Nephron progenitor cell (in vitro differentiated cells): Measurements from ENCODE around the gene CCDC146.
"Not testable (repeated sequence)": the region's sequence is repeated elsewhere in the genome, so short reads cannot be mapped to it uniquely, and the experiment has no call there.

Experiments used
- DNase-seq: peaks from one replicate; pipeline ENCODE4 v3.0.0; 2021
- H3K27ac Mint-ChIP-seq: 2 replicates; pipeline ENCODE4 v1.8.0; 2021; ENCODE audit warnings: mild to moderate bottlenecking, moderate library complexity, mixed read lengths
- H3K27me3 Mint-ChIP-seq: 2 replicates; pipeline ENCODE4 v1.8.0; 2021; ENCODE audit warnings: mild to moderate bottlenecking, low read depth, mixed read lengths; ENCODE audit not compliant: poor library complexity
- H3K36me3 Mint-ChIP-seq: 2 replicates; pipeline ENCODE4 v1.8.0; 2021; ENCODE audit warnings: low read depth, mixed read lengths
- H3K4me1 Mint-ChIP-seq: 2 replicates; pipeline ENCODE4 v1.8.0; 2021; ENCODE audit warnings: mixed read lengths
- H3K4me3 Mint-ChIP-seq: 2 replicates; pipeline ENCODE4 v1.8.0; 2021; ENCODE audit warnings: mild to moderate bottlenecking, moderate library complexity, mixed read lengths
- H3K9me3 Mint-ChIP-seq: 2 replicates; pipeline ENCODE4 v1.8.0; 2021; ENCODE audit warnings: mild to moderate bottlenecking, moderate library complexity, mixed read lengths

CCDC146 gene, protein sequence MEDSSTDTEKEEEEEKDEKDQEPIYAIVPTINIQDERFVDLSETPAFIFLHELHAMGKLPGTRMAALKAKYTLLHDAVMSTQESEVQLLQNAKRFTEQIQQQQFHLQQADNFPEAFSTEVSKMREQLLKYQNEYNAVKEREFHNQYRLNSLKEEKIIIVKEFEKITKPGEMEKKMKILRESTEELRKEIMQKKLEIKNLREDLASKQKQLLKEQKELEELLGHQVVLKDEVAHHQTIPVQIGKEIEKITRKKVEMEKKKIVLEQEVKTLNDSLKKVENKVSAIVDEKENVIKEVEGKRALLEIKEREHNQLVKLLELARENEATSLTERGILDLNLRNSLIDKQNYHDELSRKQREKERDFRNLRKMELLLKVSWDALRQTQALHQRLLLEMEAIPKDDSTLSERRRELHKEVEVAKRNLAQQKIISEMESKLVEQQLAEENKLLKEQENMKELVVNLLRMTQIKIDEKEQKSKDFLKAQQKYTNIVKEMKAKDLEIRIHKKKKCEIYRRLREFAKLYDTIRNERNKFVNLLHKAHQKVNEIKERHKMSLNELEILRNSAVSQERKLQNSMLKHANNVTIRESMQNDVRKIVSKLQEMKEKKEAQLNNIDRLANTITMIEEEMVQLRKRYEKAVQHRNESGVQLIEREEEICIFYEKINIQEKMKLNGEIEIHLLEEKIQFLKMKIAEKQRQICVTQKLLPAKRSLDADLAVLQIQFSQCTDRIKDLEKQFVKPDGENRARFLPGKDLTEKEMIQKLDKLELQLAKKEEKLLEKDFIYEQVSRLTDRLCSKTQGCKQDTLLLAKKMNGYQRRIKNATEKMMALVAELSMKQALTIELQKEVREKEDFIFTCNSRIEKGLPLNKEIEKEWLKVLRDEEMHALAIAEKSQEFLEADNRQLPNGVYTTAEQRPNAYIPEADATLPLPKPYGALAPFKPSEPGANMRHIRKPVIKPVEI

DNA sequence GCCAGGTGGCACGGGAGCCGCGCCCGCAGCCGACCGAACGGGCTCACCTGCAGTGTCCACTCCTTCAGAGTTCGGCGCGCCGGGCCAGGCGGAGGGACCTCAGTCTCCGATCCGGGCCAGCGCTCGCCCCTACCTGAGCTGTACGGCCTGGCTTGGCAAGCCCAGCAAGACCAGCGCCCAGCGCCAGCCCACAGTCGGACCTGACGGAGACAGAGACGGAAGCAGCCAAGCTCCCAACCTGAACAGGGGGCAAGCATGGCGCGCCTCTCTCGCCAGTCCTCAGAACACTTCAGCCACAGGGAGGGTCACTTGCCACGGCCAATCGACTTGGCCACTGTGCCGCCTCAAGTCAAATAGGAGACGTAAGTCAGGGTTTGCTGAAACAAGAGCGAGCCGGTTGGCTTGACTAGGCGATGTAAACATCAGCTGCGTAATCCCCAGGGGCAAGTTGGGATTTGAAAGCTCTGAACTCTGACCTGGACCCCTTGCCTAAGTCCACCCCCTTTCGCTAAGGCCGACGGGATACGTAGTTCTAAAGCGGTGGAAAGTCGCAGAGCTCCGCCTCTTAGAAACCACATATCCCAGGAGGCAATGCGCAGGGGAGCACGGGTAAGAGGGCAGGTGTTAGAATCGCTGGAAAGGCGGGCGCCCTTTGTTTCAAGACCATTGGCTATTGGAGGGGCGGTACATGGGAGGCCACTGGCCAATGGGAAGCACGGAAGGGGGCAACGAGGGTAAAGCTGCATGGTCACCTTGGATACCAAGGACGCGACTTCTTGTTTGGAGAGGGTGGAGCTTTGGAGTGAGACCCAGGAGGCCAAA is at the start of gene CCDC146:
Gene CCDC146, plus strand, starts transcription at position 756 of the 822 bp plus-strand sequence. CDS start 45,054 bp downstream, outside the sequence.
- not testable (repeated sequence) for H3K36me3 Mint-ChIP-seq, H3K27me3 Mint-ChIP-seq, H3K9me3 Mint-ChIP-seq, H3K4me1 Mint-ChIP-seq
- H3K27ac Mint-ChIP-seq, result peak within 1 kb of the TSS; percentile 96
- peak; percentile 93 for DNase-seq
- peak within 1 kb of the TSS; percentile 86 for H3K4me3 Mint-ChIP-seq

DNA sequence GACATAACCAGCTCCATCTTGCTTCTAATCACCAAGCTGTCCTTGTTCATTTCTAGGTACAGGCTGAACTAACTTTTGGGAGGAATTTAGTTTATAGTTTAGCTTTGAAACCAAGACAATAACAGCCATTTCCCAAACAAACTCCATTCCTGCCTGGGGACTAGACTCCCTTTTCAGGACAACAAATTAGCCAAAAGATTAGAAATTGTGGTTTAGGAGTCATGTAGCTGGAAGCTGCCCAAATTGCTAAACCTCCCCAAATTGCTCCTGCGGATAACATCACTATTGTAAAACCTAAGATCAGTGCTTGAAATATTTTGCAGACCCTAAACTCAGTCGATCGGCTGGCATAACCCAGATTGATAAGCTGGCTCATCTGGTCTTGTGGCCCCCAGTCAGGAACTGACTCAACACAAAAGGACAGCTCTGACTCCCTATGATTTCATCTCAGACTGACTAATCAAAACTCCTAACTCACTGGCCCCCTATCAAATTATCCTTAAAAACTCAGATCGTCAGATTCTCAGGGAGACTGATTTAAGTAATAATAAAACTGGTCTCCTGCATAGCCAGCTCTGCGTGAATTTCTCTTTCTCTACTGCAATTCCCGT is 47.5 kb upstream of the CCDC146 start:
- H3K27me3 Mint-ChIP-seq, H3K4me3 Mint-ChIP-seq, DNase-seq, H3K27ac Mint-ChIP-seq, H3K4me1 Mint-ChIP-seq: not testable (repeated sequence)
- Mint-ChIP-seq H3K36me3 (peaks cover 50% of the 10 kb centered on the region), H3K9me3 (peaks cover 19% of the 10 kb centered on the region)

DNA sequence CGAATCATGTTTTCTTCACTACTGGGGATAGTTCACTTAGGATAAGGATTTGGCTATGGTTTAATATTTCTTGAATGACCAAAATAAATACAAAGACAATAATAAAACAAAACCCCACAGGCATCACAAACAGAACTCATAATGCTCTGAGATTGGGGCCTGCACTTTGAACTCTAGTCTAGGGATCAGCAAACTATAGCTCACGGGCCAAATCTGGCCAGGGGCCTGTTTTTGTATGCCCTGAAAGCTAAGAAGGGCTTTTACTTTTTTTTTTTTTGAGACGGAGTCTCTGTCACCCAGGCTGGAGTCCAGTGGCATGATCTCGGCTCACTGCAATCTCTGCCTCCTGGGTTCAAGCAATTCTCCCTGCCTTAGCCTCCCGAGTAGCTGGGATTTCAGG is 45.4 kb upstream of the CCDC146 start:
- not testable (repeated sequence) for H3K27ac Mint-ChIP-seq, H3K27me3 Mint-ChIP-seq, H3K4me3 Mint-ChIP-seq, DNase-seq, H3K9me3 Mint-ChIP-seq, H3K4me1 Mint-ChIP-seq
- peaks cover 33% of the 10 kb centered on the region for H3K36me3 Mint-ChIP-seq

DNA sequence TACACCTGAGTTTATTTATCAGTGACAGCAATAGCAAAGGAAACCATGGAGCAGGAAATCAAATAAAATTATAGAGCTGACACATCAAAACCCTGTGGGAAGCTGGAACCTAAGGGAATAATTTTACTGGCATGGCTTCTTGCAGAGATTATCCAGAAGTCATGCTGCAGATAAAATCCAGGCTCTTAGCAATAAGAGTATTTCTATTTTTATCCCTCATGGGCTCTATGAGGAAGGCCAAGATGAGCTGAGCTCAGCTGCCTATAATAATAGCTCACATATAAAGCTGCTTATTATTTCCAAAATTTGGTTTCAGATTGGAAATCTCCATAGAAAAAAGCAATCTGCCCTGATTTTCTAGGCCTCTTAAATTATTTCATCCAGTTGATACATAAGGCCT is 43.3 kb upstream of the CCDC146 start:
- not testable (repeated sequence) for H3K9me3 Mint-ChIP-seq, H3K4me1 Mint-ChIP-seq, H3K27me3 Mint-ChIP-seq, DNase-seq, H3K4me3 Mint-ChIP-seq, H3K27ac Mint-ChIP-seq
- H3K36me3 Mint-ChIP-seq, result peaks cover 31% of the 10 kb centered on the region

DNA sequence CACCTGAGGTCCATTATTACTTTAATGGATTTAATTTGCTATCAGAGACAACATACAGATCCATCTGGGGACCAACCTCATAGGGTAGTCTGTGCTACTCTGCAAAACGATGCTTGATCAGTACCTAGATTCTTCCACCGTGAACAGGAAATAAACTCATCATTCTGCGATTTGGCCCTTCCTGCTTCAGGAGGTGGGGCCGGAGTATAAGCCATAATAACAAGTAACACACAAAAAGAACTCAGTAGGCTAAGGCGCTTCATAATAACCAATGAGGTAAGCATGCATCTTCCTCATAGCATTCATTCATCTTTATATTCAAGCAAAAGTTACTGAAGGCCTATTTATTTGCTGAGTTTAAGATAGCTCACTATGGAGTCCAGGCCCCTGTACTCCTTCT is 42.8 kb upstream of the CCDC146 start:
- H3K4me1 Mint-ChIP-seq, H3K9me3 Mint-ChIP-seq, H3K27me3 Mint-ChIP-seq: not testable (repeated sequence)

DNA sequence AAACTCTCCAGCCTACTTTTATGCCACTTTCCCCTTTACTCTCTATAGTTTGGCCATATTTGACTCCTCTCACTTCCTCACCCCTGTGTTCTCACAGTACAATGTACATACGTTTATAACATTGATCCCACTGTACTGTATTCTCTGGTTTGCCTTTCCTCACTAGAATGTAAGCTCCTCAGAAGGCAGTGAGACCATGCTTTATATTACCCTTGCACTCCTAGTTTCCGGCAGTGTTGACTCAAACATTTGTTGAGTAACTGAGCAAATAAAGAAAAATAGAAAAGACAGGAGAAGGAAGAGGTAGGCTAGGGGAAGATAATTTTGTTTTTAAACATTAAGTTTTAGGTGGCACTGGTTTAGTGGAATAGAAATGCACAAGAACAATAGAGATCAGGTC is 42.2 kb upstream of the CCDC146 start:
- not testable (repeated sequence) for H3K27ac Mint-ChIP-seq, H3K27me3 Mint-ChIP-seq, H3K9me3 Mint-ChIP-seq, DNase-seq, H3K4me3 Mint-ChIP-seq, H3K4me1 Mint-ChIP-seq
- H3K36me3 Mint-ChIP-seq, result peaks cover 20% of the 10 kb centered on the region

More for the DNA sequence above, 42.8 kb upstream of the CCDC146 start:
- H3K36me3 Mint-ChIP-seq, result peaks cover 26% of the 10 kb centered on the region
- H3K27ac Mint-ChIP-seq, H3K4me3 Mint-ChIP-seq, DNase-seq: not testable (repeated sequence)

DNA sequence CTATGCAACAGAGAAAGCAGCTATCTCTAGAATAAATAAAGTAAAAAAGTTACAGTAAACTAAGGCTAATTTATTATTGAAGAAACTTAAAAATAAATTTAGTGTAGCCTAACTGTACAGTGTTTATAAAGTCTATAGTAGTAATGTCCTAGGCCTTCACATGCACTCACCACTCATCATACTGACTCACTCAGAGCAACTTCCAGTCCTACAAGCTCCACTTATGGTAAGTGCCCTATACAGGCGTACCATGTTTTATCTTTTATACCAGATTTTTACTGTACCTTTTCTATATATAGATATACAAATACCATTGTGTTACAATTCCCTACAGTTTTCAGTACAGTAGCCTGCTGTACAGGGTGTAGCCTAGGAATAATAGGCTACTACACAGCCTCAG is 40.2 kb upstream of the CCDC146 start:
- not testable (repeated sequence) for H3K4me3 Mint-ChIP-seq, DNase-seq, H3K27me3 Mint-ChIP-seq, H3K36me3 Mint-ChIP-seq, H3K27ac Mint-ChIP-seq, H3K4me1 Mint-ChIP-seq, H3K9me3 Mint-ChIP-seq

DNA sequence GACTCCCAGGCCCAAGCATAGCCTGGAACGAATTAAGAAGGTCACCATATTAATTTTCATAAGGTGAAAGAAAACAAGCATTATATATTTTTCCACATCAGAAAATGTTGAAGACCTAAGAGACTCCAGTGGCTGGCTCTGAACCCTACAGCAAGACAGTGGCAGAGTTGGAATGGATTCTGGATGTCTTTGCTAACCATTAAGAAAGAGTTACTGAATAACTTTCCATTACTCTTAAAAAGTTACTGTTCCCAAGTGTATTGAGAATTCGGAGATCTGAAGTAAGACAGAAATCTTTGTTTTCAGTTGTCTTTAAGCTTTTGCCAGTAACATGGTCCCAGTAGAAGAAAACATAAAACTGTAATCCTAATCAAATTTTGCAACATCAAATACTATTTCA is 30.1 kb upstream of the CCDC146 start:
- H3K27me3 Mint-ChIP-seq, DNase-seq, H3K4me1 Mint-ChIP-seq, H3K27ac Mint-ChIP-seq, H3K4me3 Mint-ChIP-seq: not testable (repeated sequence)
- peaks cover 38% of the 10 kb centered on the region for H3K36me3 Mint-ChIP-seq
- peaks cover 32% of the 10 kb centered on the region for H3K9me3 Mint-ChIP-seq

DNA sequence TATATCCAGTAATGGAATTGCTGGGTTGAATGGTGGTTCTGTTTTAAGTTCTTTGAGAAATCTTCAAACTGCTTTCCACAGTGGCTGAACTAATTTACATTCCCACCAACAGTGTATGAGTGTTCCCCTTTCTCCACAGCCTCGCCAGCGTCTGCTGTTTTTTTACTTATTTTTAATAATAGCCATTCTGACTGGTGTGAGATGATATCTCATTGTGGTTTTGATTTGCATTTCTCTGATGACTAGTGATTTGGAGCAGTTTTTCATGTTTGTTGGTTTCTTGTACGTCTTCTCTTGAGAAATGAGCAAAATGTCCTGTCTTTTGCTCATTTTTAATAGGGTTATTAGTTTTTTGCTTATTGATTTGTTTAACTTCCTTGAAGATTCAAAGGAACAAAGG is 21.9 kb upstream of the CCDC146 start:
- H3K27me3 Mint-ChIP-seq, H3K36me3 Mint-ChIP-seq, DNase-seq, H3K27ac Mint-ChIP-seq, H3K9me3 Mint-ChIP-seq, H3K4me1 Mint-ChIP-seq, H3K4me3 Mint-ChIP-seq: not testable (repeated sequence)

DNA sequence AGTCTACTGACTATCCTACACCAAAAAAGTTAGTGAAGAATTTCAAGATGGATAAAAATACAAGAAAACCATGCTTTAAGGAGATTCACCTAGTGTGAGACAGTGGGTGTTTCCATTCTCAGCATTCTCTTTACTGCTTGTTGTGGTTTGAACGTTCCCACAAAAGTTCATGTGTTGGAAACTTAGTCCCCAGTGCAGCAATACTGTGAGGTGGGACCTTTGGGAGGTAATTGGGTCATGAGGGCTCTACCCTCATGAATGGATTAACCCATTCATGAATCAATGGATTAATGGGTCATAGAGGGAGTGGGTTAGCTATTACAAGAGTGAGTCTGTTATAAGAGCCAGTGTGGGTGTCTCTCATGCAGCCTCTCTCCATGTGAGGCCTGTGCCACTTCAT is 21.2 kb upstream of the CCDC146 start:
- H3K36me3 Mint-ChIP-seq, DNase-seq, H3K4me1 Mint-ChIP-seq, H3K27ac Mint-ChIP-seq, H3K27me3 Mint-ChIP-seq, H3K9me3 Mint-ChIP-seq, H3K4me3 Mint-ChIP-seq: not testable (repeated sequence)

DNA sequence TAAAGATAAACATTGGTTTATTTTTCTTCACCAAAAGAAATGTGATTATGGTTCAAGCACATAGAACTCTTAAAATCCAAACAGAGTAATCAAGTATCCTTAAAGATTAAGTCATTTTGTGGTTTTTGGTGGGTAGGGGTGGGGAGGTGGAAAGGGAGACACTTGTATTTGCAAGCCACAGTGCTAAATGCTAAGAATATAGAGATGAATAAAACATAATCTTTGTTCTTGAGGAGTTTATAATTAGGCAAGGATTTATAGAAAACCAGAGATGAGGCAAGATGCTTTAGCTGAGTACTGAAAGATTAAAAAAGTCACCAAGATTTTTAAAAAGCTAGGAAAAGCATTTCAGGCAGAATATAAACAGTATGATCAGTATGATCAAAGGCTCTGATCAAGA is 19.7 kb upstream of the CCDC146 start:
- not testable (repeated sequence) for H3K4me1 Mint-ChIP-seq, H3K9me3 Mint-ChIP-seq, H3K27ac Mint-ChIP-seq, H3K4me3 Mint-ChIP-seq, H3K36me3 Mint-ChIP-seq, DNase-seq, H3K27me3 Mint-ChIP-seq

DNA sequence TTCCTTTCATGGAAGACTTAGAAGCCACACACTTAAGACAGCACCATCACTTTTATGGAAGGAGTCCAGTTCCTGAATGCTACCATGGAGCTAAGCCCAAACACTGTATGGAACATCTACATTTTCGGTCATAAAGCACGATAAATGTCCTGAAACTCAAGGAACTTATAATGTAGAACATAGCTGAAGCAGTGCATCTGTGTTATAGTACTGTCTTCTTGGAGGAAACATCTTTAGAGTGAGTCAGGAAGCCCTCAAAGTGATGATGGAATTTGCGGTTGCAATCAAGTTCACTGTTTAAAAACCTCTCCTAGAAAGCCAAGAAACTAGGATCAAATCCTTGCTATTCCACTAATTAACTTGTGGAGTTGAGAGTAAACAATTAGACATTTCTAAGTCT is 16.5 kb upstream of the CCDC146 start:
- not testable (repeated sequence) for H3K36me3 Mint-ChIP-seq, H3K9me3 Mint-ChIP-seq, H3K4me1 Mint-ChIP-seq, DNase-seq, H3K27ac Mint-ChIP-seq, H3K4me3 Mint-ChIP-seq, H3K27me3 Mint-ChIP-seq

DNA sequence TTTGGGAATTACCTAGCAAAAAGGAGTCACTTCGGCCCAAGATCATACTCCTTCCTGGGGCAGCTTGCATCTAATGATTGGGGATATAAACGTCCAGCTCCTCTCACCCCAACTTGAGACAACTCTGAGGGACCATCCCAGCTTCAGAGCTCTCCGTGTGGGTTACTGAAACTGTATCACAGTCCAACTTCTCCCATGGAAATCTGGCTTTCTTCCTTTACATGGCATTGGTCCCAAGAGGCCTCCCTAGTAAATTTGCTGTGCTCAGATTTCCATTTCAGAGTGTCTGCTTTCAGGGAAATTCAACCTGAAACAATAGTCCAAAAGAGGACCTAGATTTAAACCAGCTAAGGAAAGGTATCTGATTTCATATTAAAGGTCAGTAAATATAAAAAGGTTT is 14.8 kb upstream of the CCDC146 start:
- not testable (repeated sequence) for H3K27me3 Mint-ChIP-seq, DNase-seq, H3K4me1 Mint-ChIP-seq, H3K27ac Mint-ChIP-seq, H3K9me3 Mint-ChIP-seq, H3K36me3 Mint-ChIP-seq, H3K4me3 Mint-ChIP-seq
